ENCODE measurements around the gene SYP. TPM values are rescaled to one million over a fixed set of nuclear protein-coding genes. Genes with fewer than 3 reads are reported as not detected.

SYP gene
- total and polyA plus RNA-seq, 9 of the 15 experiments (the other 6 are each of a cell fraction or from before 2014, with no cell fraction given) = 0.48 to 5.1 (median 2.6) TPM

- TF ChIP-seq TFAP4 (CRISPR knock-in tag; IDR thresholded peaks at IDR 0.05; ENCODE audit: borderline replicate concordance) (peak; percentile 84), GABPA (tag; conservative IDR thresholded peaks at IDR 0.05; ENCODE audit: low read depth) (peak; percentile 21; the same call in 1 of the 2 replicates), YBX1 (IDR thresholded peaks at IDR 0.05) (no peak), ZNF398 (CRISPR knock-in tag; IDR thresholded peaks at IDR 0.05) (no peak), MECOM (CRISPR knock-in tag; IDR thresholded peaks at IDR 0.05) (no peak), ZNF280B (CRISPR knock-in tag; IDR thresholded peaks at IDR 0.05) (no peak), DNMT1 (IDR thresholded peaks at IDR 0.05) (no peak), ZBTB7A (IDR thresholded peaks at IDR 0.05; ENCODE audit: borderline replicate concordance, control insufficient read depth, low read depth, low read length) (peak; percentile 66; the same call in 1 of the 2 replicates), TAF15 (IDR thresholded peaks at IDR 0.05; ENCODE audit: low read depth, low read length) (no peak), STAT5B (CRISPR knock-in tag; IDR thresholded peaks at IDR 0.05) (no peak), JUN (IDR thresholded peaks at IDR 0.05; ENCODE audit: borderline replicate concordance, low read depth, low read length) (0 out of 2 replicates have a peak, but pooled peaks have one; percentile 15), JUN (CRISPR knock-in tag; IDR thresholded peaks at IDR 0.05; ENCODE audit: borderline replicate concordance) (no peak), HNRNPUL1 (IDR thresholded peaks at IDR 0.05; ENCODE audit: low read length) (no peak)
Observed at GRCh38 chrX:49171752-49172279, 28.2 kb downstream of the SYP start, which contains the start of gene PLP2 (continued).
